ENCODE results near the gene MCTP2.

The MCTP2 gene

GRCh38 chr15:94398001-94398400 lies 166.6 kb downstream of the MCTP2 start:
- ChIA-PET CTCF (no interaction called here), POLR2A (no interaction called here)
- DNase-seq (ENCODE audit: low read depth, low spot score) = no peak
- H3K4me3 ChIP-seq (ENCODE audit: low read depth, low read length) = no peak overlapping the region
- TF ChIP-seq CTCF (IDR thresholded peaks at IDR 0.05; ENCODE audit: insufficient read depth, low read length, missing control alignments) = no peak

GRCh38 chr15:94400526-94401298 lies 169.4 kb downstream of the MCTP2 start:
- ChIA-PET CTCF (no interaction called here), POLR2A (no interaction called here)
- no peak for DNase-seq (ENCODE audit: low read depth, low spot score)
- TF ChIP-seq CTCF (IDR thresholded peaks at IDR 0.05; ENCODE audit: insufficient read depth, low read length, missing control alignments) = no peak
- no peak overlapping the region for H3K4me3 ChIP-seq (ENCODE audit: low read depth, low read length)

- CTCF ChIA-PET = no interaction called here
- TF ChIP-seq CTCF (IDR thresholded peaks at IDR 0.05; ENCODE audit: insufficient read depth, low read length, missing control alignments) = no peak
- POLR2A ChIA-PET = no interaction called here
- no peak for DNase-seq (ENCODE audit: low read depth, low spot score)
- H3K4me3 ChIP-seq (ENCODE audit: low read depth, low read length) = no peak overlapping the region
Measured at GRCh38 chr15:94403331-94403730, 172.0 kb downstream of the MCTP2 start.

- no peak for TF ChIP-seq CTCF (IDR thresholded peaks at IDR 0.05; ENCODE audit: insufficient read depth, low read length, missing control alignments)
- CTCF ChIA-PET = no interaction called here
- POLR2A ChIA-PET = no interaction called here
- DNase-seq (ENCODE audit: low read depth, low spot score) = no peak
- H3K4me3 ChIP-seq (ENCODE audit: low read depth, low read length) = no peak overlapping the region
Measured at GRCh38 chr15:94404733-94405283, 173.4 kb downstream of the MCTP2 start.

GRCh38 chr15:94411285-94411684 lies 179.9 kb downstream of the MCTP2 start:
- no peak for TF ChIP-seq CTCF (IDR thresholded peaks at IDR 0.05; ENCODE audit: insufficient read depth, low read length, missing control alignments)
- DNase-seq (ENCODE audit: low read depth, low spot score) = no peak
- ChIA-PET CTCF (no interaction called here), POLR2A (no interaction called here)
- H3K4me3 ChIP-seq (ENCODE audit: low read depth, low read length) = no peak overlapping the region

- no peak for DNase-seq (ENCODE audit: low read depth, low spot score)
- ChIA-PET POLR2A (no interaction called here), CTCF (no interaction called here)
- no peak for TF ChIP-seq CTCF (IDR thresholded peaks at IDR 0.05; ENCODE audit: insufficient read depth, low read length, missing control alignments)
- no peak overlapping the region for H3K4me3 ChIP-seq (ENCODE audit: low read depth, low read length)
Measured at GRCh38 chr15:94411846-94412245, 180.5 kb downstream of the MCTP2 start.

All from AG04449 (cell line).